ENCODE data around the gene SYCE1L. TPM values are rescaled to one million over a fixed set of nuclear protein-coding genes. Genes with fewer than 3 reads are reported as not detected.
"Not testable (repeated sequence)": the region's sequence is repeated elsewhere in the genome, so short reads cannot be mapped to it uniquely, and the experiment has no call there.

The SYCE1L gene, protein sequence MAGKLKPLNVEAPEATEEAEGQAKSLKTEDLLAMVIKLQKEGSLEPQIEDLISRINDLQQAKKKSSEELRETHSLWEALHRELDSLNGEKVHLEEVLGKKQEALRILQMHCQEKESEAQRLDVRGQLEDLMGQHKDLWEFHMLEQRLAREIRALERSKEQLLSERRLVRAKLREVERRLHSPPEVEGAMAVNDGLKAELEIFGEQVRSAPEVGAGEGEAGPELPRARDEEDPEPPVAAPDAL
- polyA plus RNA-seq (2013, experiment 1 of 2) = 6.3 TPM
- 4.6 TPM for polyA plus RNA-seq (2013, experiment 2 of 2)

DNA sequence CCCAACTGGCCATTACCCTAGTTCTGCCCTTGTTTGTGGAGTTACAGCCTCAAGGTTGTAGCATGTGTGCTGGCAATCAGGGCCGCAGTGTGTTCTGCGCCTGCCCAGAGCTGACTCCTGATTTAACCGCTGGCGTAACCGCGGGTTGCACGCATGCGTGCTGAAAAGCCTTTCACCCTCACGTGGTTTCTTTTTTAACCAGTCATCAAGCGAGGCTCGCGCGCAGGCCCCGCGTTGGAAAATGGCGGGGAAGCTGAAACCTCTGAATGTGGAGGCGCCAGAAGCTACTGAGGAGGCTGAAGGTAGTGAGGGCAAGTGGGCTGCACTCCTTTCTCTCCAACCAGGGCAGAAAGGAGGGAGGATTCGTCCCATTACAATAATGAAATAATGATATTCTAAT is at the start of gene SYCE1L:
Gene SYCE1L, plus strand, starts transcription at position 198 of the 400 bp plus-strand sequence. Its CDS starts 44 bp downstream, at position 242.
- no peak within 1 kb of the TSS for H3K4me3 ChIP-seq (ENCODE audit: extremely low read depth, insufficient read depth, low read length, poor library complexity, severe bottlenecking)
- no peak within 1 kb of the TSS for H3K27ac ChIP-seq (ENCODE audit: low read depth, low read length, severe bottlenecking)
- H3K4me1 ChIP-seq (ENCODE audit: control insufficient read depth, insufficient read depth, low read length, poor library complexity, severe bottlenecking) = no peaks in the 10 kb centered on the region
- WGBS, 2 experiments (ENCODE audit: insufficient coverage in 2 of 2) = 92% methylated on average over 15 to 16 of the region's 18 CpGs
- peaks cover 52% of the 10 kb centered on the region for H3K36me3 ChIP-seq (ENCODE audit: control insufficient read depth, insufficient read depth, low read length)
- H3K9me3 ChIP-seq (ENCODE audit: control insufficient read depth, low read length) = no peaks in the 10 kb centered on the region

DNA sequence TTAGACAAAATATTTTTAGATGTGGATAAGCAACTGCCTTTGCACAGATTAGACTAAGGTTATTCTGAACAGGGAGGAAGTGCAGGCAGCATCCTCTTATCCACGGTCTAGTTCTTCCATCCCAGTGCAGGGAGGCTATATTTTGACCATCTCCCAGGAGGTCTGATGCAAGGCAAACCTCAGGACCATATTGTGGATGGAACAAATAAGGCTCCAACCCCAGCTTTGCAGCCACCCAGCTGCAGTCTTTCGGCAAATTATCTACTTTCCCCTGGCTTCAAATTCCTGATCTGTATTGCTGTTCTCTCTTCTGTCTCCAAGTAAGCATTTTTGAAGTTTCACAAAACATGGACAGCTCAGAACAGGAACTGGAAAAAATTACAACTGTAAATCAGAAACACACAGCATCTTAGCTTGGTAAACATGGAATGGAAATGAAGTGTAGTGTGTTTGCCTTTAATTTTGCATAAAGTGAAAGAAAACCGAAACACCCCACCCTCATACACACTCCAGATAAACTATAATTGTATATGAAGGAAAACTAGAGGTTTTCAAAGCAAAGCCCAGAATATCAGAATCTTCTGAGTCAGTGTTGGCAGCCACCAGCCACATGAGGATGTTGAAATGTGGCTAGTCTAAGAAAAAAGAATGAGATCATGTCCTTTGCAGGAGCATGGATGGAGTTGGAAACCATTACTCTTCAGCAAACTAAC is 41.7 kb upstream of the SYCE1L start:
- H3K36me3 ChIP-seq (ENCODE audit: control insufficient read depth, insufficient read depth, low read length) = no peaks in the 10 kb centered on the region
- no peaks in the 10 kb centered on the region for H3K9me3 ChIP-seq (ENCODE audit: control insufficient read depth, low read length)
- H3K4me1 ChIP-seq (ENCODE audit: control insufficient read depth, insufficient read depth, low read length, poor library complexity, severe bottlenecking) = no peaks in the 10 kb centered on the region
- WGBS, 2 experiments (ENCODE audit: insufficient coverage in 2 of 2) = 82 to 100% methylated on average over 1 of the region's 3 CpGs
- H3K4me3 ChIP-seq (ENCODE audit: extremely low read depth, insufficient read depth, low read length, poor library complexity, severe bottlenecking) = no peak overlapping the region
- H3K27ac ChIP-seq (ENCODE audit: low read depth, low read length, severe bottlenecking) = no peak overlapping the region

- Histone ChIP-seq H3K9me3 (ENCODE audit: control insufficient read depth, low read length) (no peaks in the 10 kb centered on the region), H3K27ac (ENCODE audit: low read depth, low read length, severe bottlenecking) (no peak overlapping the region), H3K36me3 (ENCODE audit: control insufficient read depth, insufficient read depth, low read length) (no peaks in the 10 kb centered on the region), H3K4me1 (ENCODE audit: control insufficient read depth, insufficient read depth, low read length, poor library complexity, severe bottlenecking) (no peaks in the 10 kb centered on the region), H3K4me3 (ENCODE audit: extremely low read depth, insufficient read depth, low read length, poor library complexity, severe bottlenecking) (no peak overlapping the region)
- 84 to 96% methylated on average over 4 to 5 of the region's 6 CpGs for WGBS, 2 experiments (ENCODE audit: insufficient coverage in 2 of 2)
These were observed 40.9 kb upstream of the SYCE1L start for GRCh38 chr16:77158293-77158692.

DNA sequence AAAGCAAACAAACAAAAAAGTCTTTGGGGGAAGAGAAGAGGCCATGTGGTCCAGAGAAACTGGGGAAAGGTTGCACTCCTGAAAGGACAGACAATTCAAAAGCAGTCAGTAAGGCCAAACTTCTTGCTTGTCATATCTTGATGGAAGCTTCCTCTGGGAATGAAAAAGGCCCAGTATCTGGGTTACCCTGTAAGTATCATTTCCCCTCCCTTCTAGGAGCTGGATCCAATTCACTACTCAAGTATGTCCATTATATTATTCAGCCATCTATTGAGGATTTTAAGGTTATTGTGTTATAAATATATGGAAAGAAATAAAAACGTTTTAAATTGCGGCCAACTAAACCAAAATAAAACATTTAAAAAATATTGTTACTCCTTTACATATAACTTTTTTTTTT is 34.2 kb upstream of the SYCE1L start:
- Histone ChIP-seq H3K4me1 (ENCODE audit: control insufficient read depth, insufficient read depth, low read length, poor library complexity, severe bottlenecking) (no peaks in the 10 kb centered on the region), H3K9me3 (ENCODE audit: control insufficient read depth, low read length) (no peaks in the 10 kb centered on the region), H3K36me3 (ENCODE audit: control insufficient read depth, insufficient read depth, low read length) (no peaks in the 10 kb centered on the region), H3K27ac (ENCODE audit: low read depth, low read length, severe bottlenecking) (no peak overlapping the region), H3K4me3 (ENCODE audit: extremely low read depth, insufficient read depth, low read length, poor library complexity, severe bottlenecking) (no peak overlapping the region)
- WGBS, 2 experiments (ENCODE audit: insufficient coverage in 2 of 2) = no CpG with 5 or more reads among the region's 2 CpGs

DNA sequence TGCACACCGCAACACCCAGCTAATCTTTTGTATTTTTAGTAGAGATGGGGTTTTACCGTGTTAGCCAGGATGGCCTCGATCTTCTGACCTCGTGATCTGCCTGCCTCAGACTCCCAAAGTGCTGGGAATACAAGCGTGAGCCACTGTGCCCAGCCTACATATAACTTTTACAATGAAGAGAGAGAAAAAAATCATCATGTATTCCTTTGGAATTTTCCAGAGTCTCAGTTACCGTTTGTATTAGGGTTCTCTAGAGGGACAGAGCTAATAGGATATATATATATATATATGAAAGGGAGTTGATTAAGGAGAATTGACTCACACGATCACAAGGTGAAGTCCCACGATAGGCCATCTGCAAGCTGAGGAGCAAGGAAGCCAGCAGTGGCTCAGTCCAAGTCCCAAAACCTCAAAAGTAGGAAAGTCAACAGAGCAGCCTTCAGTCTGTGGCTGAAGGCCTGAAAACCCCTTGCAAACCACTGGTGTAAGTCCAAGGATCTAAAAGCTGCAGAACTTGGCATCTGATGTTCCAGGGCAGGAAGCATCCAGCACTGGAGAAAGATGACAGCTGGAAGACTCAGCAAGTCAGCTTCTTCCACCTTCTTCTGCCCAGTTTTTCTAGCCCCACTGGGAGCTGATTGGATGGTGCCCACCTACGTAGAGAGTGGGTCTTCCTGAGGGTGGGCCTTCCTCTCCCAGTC is 33.5 kb upstream of the SYCE1L start:
- not testable (repeated sequence) for H3K9me3 ChIP-seq (ENCODE audit: control insufficient read depth, low read length); H3K36me3 ChIP-seq (ENCODE audit: control insufficient read depth, insufficient read depth, low read length); H3K27ac ChIP-seq (ENCODE audit: low read depth, low read length, severe bottlenecking); H3K4me1 ChIP-seq (ENCODE audit: control insufficient read depth, insufficient read depth, low read length, poor library complexity, severe bottlenecking); H3K4me3 ChIP-seq (ENCODE audit: extremely low read depth, insufficient read depth, low read length, poor library complexity, severe bottlenecking)
- 92 to 95% methylated on average over 2 to 4 of the region's 9 CpGs for WGBS, 2 experiments (ENCODE audit: insufficient coverage in 2 of 2)

DNA sequence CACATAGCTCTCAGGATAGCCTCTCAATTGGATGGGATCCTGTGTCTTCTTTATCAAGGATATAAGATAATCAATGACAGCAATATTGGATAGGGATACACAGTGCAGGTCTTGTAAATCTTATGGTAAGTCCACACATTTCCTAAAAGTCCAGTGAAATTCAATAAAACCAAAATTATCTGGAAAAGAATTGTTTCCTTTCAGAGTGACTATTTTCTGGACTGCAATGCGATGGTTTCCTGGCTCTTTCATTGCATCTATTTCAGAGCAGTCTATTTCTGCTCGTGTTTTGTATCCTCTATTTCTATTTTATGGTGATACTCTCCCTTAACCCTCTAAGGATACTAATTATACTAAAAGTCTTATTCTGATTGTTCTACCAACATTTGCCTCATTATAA is 32.5 kb upstream of the SYCE1L start:
- WGBS, 2 experiments (ENCODE audit: insufficient coverage in 2 of 2) = 100% methylated on average over 1 of the region's 2 CpGs; no CpG with 5 or more reads in 1 of the 2 experiments

GRCh38 chr16:77168901-77169300 is 30.3 kb upstream of the SYCE1L start:
- WGBS, 2 experiments (ENCODE audit: insufficient coverage in 2 of 2) = 95 to 100% methylated on average over 1 to 2 of the region's 4 CpGs
- H3K36me3 ChIP-seq (ENCODE audit: control insufficient read depth, insufficient read depth, low read length) = no peaks in the 10 kb centered on the region
- no peak overlapping the region for H3K27ac ChIP-seq (ENCODE audit: low read depth, low read length, severe bottlenecking)
- no peaks in the 10 kb centered on the region for H3K4me1 ChIP-seq (ENCODE audit: control insufficient read depth, insufficient read depth, low read length, poor library complexity, severe bottlenecking)
- no peaks in the 10 kb centered on the region for H3K9me3 ChIP-seq (ENCODE audit: control insufficient read depth, low read length)
- no peak overlapping the region for H3K4me3 ChIP-seq (ENCODE audit: extremely low read depth, insufficient read depth, low read length, poor library complexity, severe bottlenecking)

More for the DNA sequence above, 32.5 kb upstream of the SYCE1L start:
- Histone ChIP-seq H3K9me3 (ENCODE audit: control insufficient read depth, low read length) (no peaks in the 10 kb centered on the region), H3K36me3 (ENCODE audit: control insufficient read depth, insufficient read depth, low read length) (no peaks in the 10 kb centered on the region), H3K4me3 (ENCODE audit: extremely low read depth, insufficient read depth, low read length, poor library complexity, severe bottlenecking) (no peak overlapping the region), H3K4me1 (ENCODE audit: control insufficient read depth, insufficient read depth, low read length, poor library complexity, severe bottlenecking) (no peaks in the 10 kb centered on the region), H3K27ac (ENCODE audit: low read depth, low read length, severe bottlenecking) (no peak overlapping the region)

DNA sequence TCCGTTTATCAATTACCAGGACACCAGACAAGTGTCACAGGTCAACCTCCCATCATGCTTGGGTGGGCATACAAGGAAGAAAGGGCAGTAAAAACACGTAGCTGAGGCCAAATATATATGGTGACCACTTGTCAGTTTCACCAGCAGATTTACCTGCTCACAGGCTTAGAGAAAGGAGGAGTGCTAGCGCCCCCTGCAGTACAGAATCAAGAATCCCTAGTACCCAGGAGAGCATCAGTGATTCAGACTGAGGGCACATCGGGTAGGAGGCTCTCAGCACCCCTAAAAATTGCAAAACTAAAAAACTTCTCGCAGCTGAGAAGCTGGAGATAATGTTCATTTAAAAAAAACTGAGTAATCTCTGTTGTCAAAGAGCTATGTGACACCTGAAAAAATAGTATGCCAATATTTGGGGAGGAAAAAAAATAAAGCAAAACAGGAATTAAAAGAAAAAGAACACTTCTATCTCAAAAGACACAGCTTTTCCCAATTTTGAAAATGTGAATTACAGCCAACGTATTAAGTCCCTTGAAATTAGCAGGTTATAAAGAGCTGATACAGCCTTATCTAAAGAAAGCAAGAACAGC is 29.5 kb upstream of the SYCE1L start:
- WGBS, 2 experiments (ENCODE audit: insufficient coverage in 2 of 2) = 38 to 50% methylated on average over 2 of the region's 6 CpGs
- Histone ChIP-seq H3K36me3 (ENCODE audit: control insufficient read depth, insufficient read depth, low read length) (no peaks in the 10 kb centered on the region), H3K9me3 (ENCODE audit: control insufficient read depth, low read length) (no peaks in the 10 kb centered on the region), H3K27ac (ENCODE audit: low read depth, low read length, severe bottlenecking) (no peak overlapping the region), H3K4me3 (ENCODE audit: extremely low read depth, insufficient read depth, low read length, poor library complexity, severe bottlenecking) (no peak overlapping the region), H3K4me1 (ENCODE audit: control insufficient read depth, insufficient read depth, low read length, poor library complexity, severe bottlenecking) (no peaks in the 10 kb centered on the region)

DNA sequence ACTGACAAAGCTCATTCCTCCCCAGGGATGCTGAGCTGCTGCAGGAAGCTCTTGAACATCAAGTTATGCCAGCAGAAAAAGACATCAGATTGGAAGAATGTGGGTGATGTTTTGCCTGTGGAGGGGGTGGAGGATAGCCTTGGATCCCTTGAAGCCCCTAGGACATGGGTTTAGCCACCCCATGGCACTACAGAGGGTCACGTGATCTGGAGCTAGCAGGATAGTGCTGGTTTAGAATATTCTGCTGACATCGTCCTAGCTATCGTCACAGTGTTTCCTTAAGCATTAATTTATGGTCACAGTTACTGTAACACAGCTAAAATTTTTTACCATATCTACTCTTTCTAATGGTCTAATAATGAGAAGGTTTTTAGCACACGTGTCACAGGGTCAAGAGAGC is 28.4 kb upstream of the SYCE1L start:
- Histone ChIP-seq H3K27ac (ENCODE audit: low read depth, low read length, severe bottlenecking) (no peak overlapping the region), H3K4me3 (ENCODE audit: extremely low read depth, insufficient read depth, low read length, poor library complexity, severe bottlenecking) (no peak overlapping the region), H3K9me3 (ENCODE audit: control insufficient read depth, low read length) (no peaks in the 10 kb centered on the region), H3K36me3 (ENCODE audit: control insufficient read depth, insufficient read depth, low read length) (no peaks in the 10 kb centered on the region), H3K4me1 (ENCODE audit: control insufficient read depth, insufficient read depth, low read length, poor library complexity, severe bottlenecking) (no peaks in the 10 kb centered on the region)
- 86% methylated on average over 1 of the region's 4 CpGs; no CpG with 5 or more reads in 1 of the 2 experiments for WGBS, 2 experiments (ENCODE audit: insufficient coverage in 2 of 2)

DNA sequence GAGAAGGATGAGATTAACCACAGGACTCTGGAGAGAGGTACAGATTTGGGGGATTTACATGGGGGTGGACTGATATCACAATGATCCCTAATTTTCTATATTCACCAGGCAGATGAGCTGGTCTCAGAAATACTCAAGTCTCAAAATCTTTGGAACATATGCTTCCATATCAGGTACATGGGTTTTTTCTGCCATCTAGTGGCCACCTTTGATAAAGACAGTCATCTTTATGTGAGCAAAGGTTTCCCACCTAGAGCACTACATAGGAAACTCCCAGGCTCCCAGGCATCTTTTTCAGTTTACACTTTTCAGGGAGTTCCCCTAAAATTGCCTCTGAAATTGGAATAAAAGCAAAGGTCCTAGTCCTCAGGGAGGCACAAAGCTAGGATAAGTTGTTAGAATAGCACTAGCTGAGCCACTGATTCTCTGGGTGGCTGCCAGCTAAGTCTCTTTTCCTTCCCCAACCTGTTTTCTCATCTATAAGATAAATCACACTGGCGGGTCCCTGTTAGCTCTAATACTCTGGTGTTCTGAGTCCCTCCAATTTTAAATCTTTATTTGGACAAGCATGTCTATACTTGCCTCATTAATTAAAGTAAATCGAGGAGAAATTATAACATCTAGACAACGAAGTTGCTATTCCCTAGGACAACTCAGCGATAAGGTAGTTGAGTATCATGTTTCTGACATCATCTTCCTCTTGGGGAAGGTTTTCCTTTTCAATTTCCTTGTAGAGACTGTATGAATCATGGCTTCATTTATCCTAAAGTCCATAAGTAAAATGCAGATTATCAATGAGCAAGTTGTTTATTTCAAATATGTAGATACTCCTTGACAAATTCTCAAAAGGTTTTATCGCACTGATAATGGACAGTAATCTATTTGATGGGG is 27.2 kb upstream of the SYCE1L start:
- Histone ChIP-seq H3K4me3 (ENCODE audit: extremely low read depth, insufficient read depth, low read length, poor library complexity, severe bottlenecking) (no peak overlapping the region), H3K36me3 (ENCODE audit: control insufficient read depth, insufficient read depth, low read length) (no peaks in the 10 kb centered on the region), H3K27ac (ENCODE audit: low read depth, low read length, severe bottlenecking) (no peak overlapping the region), H3K4me1 (ENCODE audit: control insufficient read depth, insufficient read depth, low read length, poor library complexity, severe bottlenecking) (no peaks in the 10 kb centered on the region), H3K9me3 (ENCODE audit: control insufficient read depth, low read length) (no peaks in the 10 kb centered on the region)
- 86 to 94% methylated on average over 1 to 3 of the region's 5 CpGs for WGBS, 2 experiments (ENCODE audit: insufficient coverage in 2 of 2)
